Mammary epithelial cell (primary cell): ENCODE results near the gene KRAS.

ENCODE experiments used
- CTCF ChIP-seq, 2 donors: IDR thresholded peaks in 1 of 2; conservative IDR thresholded peaks in 1 of 2; 2 replicates each; pipeline ENCODE4 v1.5.1; 2011 to 2012; ENCODE audit warnings: inconsistent platforms in 2 of 2, low read length in 2 of 2, mild to moderate bottlenecking in 2 of 2, control low read depth in 1 of 2, low read depth in 1 of 2; ENCODE audit not compliant: insufficient read depth in 1 of 2; ENCODE audit errors: extremely low read depth in 1 of 2
- EZH2 ChIP-seq: IDR thresholded peaks from 2 replicates; pipeline ENCODE4 v1.6.1; 2012; ENCODE audit warnings: low read length, inconsistent platforms, borderline replicate concordance

- TF ChIP-seq EZH2 (no peak), CTCF (conservative IDR thresholded peaks at IDR 0.05 in 1 of 2, IDR thresholded peaks at IDR 0.05 in 1 of 2; ENCODE audit: extremely low read depth in 1 of 2, insufficient read depth in 1 of 2, low read depth in 1 of 2, low read length in 2 of 2) (no peak)
These were observed 62.9 kb downstream of the KRAS start for GRCh38 chr12:25187781-25188180.
